SK-N-SH (cell line): Measurements from ENCODE around the gene JRKL.

ENCODE experiments used
- CTCF ChIP-seq: fragments of 200-600 bp; sonication (generic); IDR thresholded peaks from 2 replicates; pipeline ENCODE4 v1.6.1; 2017; ENCODE audit warnings: antibody characterized with exemption, mild to moderate bottlenecking, moderate library complexity
- EP300 ChIP-seq, 2 experiments: IDR thresholded peaks; 2 replicates each; pipeline versions ENCODE4 v1.4.0 to v1.6.1; 2012; ENCODE audit warnings: borderline replicate concordance in 1 of 2, low read depth in 1 of 2, low read length in 1 of 2
- EZH2phosphoT487 ChIP-seq: fragments of 200-600 bp; sonication (generic); IDR thresholded peaks from 2 replicates; pipeline ENCODE4 v1.6.1; 2017; ENCODE audit warnings: low read depth, mixed run types, mild to moderate bottlenecking, antibody characterized with exemption, moderate library complexity, borderline replicate concordance
- IRF3 ChIP-seq: fragments of 150-350 bp; IDR thresholded peaks from 2 replicates; pipeline ENCODE4 v1.6.1; 2016; ENCODE audit warnings: mild to moderate bottlenecking, low read depth, low read length
- MEF2A ChIP-seq: IDR thresholded peaks from 2 replicates; pipeline ENCODE4 v1.4.0; 2012; ENCODE audit warnings: low read depth, borderline replicate concordance
- POLR2AphosphoS5 ChIP-seq: IDR thresholded peaks from 2 replicates; pipeline ENCODE4 v1.6.1; 2012; ENCODE audit warnings: low read depth, low read length
- RCOR1 ChIP-seq: fragments of 150-350 bp; IDR thresholded peaks from 2 replicates; pipeline ENCODE4 v1.6.1; 2017; ENCODE audit warnings: antibody characterized with exemption, low read length
- TAF1 ChIP-seq: IDR thresholded peaks from 2 replicates; pipeline ENCODE4 v1.6.1; 2012; ENCODE audit warnings: low read depth, mild to moderate bottlenecking, low read length, moderate library complexity, borderline replicate concordance
- USF1 ChIP-seq: IDR thresholded peaks from 2 replicates; pipeline ENCODE4 v1.4.0; 2012; ENCODE audit warnings: low read depth, borderline replicate concordance

GRCh38 chr11:96384156-96384555 is 5.7 kb upstream of the JRKL start:
- no peak for TF ChIP-seq CTCF
- TF ChIP-seq EZH2phosphoT487 = no peak
- no peak for TF ChIP-seq POLR2AphosphoS5
- TF ChIP-seq MEF2A = no peak
- no peak for TF ChIP-seq USF1
- no peak for TF ChIP-seq EP300 (IDR thresholded peaks at IDR 0.05; ENCODE audit: borderline replicate concordance in 1 of 2, low read depth in 1 of 2, low read length in 1 of 2)
- no peak for TF ChIP-seq IRF3
- TF ChIP-seq TAF1 = no peak
- TF ChIP-seq RCOR1 = no peak
